HepG2 (cell line): ENCODE data around the gene KRTAP2-3.

Experiments
- ADNP ChIP-seq: sonication (generic); formaldehyde crosslinking; IDR thresholded peaks from 2 replicates; pipeline ENCODE4 v1.4.0; 2020; ENCODE audit warnings: missing genetic modification reagents
- CTCF ChIP-seq: sonication (generic); formaldehyde crosslinking; IDR thresholded peaks from 2 replicates; pipeline ENCODE4 v1.5.0; 2020; ENCODE audit warnings: mild to moderate bottlenecking, missing genetic modification reagents, moderate library complexity
- HNRNPUL1 ChIP-seq: fragments of 200-400 bp; formaldehyde crosslinking; IDR thresholded peaks from 2 replicates; pipeline ENCODE4 v1.6.1; 2017; ENCODE audit warnings: low read depth, mild to moderate bottlenecking, low read length, moderate library complexity
- MYC ChIP-seq: sonication (generic); formaldehyde crosslinking; IDR thresholded peaks from 2 replicates; pipeline ENCODE4 v1.9.0; 2021; ENCODE audit warnings: missing genetic modification reagents, borderline replicate concordance
- POLR2A ChIP-seq, 2 experiments: IDR thresholded peaks; 2 replicates each; pipeline ENCODE4 v1.6.1; 2011; ENCODE audit warnings: low read depth in 2 of 2, low read length in 2 of 2, mild to moderate bottlenecking in 1 of 2, moderate library complexity in 1 of 2; ENCODE audit not compliant: insufficient read depth in 1 of 2
- POLR2AphosphoS2 ChIP-seq: IDR thresholded peaks from 2 replicates; pipeline ENCODE4 v1.6.1; 2011; ENCODE audit warnings: low read depth, low read length, improper control_type of control experiment
- RAD21 ChIP-seq: fragments of 450-650 bp; formaldehyde crosslinking; IDR thresholded peaks from 2 replicates; pipeline ENCODE4 v1.5.0; 2020; ENCODE audit warnings: mild to moderate bottlenecking
- TBL1XR1 ChIP-seq: fragments of 150-350 bp; IDR thresholded peaks from 2 replicates; pipeline ENCODE4 v1.6.1; 2014; ENCODE audit warnings: borderline replicate concordance, low read length; ENCODE audit not compliant: partially characterized antibody
- YEATS4 ChIP-seq: sonication (generic); formaldehyde crosslinking; IDR thresholded peaks from 2 replicates; pipeline ENCODE4 v1.4.0; 2020; ENCODE audit warnings: missing genetic modification reagents, borderline replicate concordance
- ZNF589 ChIP-seq: sonication (generic); formaldehyde crosslinking; conservative IDR thresholded peaks from 2 replicates; pipeline ENCODE4 v1.8.0; 2022; ENCODE audit warnings: mild to moderate bottlenecking, moderate library complexity, missing genetic modification reagents
- ZZZ3 ChIP-seq: sonication (generic); formaldehyde crosslinking; IDR thresholded peaks from 2 replicates; pipeline ENCODE4 v1.4.0; 2020; ENCODE audit warnings: missing genetic modification reagents, mild to moderate bottlenecking, borderline replicate concordance
- TF ChIP-seq, protein P1 (sequence below): sonication (generic); formaldehyde crosslinking; IDR thresholded peaks from 2 replicates; pipeline ENCODE4 v1.4.0; 2020; ENCODE audit warnings: missing genetic modification reagents

- TF ChIP-seq ADNP (CRISPR knock-in tag): no peak
- no peak for TF ChIP-seq RAD21
- no peak for TF ChIP-seq HNRNPUL1
- TF ChIP-seq, protein P1, sequence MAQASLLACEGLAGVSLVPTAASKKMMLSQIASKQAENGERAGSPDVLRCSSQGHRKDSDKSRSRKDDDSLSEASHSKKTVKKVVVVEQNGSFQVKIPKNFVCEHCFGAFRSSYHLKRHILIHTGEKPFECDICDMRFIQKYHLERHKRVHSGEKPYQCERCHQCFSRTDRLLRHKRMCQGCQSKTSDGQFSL: no peak
- TF ChIP-seq ZZZ3 (CRISPR knock-in tag): no peak
- TF ChIP-seq POLR2AphosphoS2: no peak
- no peak for TF ChIP-seq MYC (CRISPR knock-in tag)
- no peak for TF ChIP-seq CTCF (CRISPR knock-in tag)
- TF ChIP-seq TBL1XR1: no peak
- no peak for TF ChIP-seq POLR2A (IDR thresholded peaks at IDR 0.05; ENCODE audit: insufficient read depth in 1 of 2, low read depth in 2 of 2, low read length in 2 of 2)
- TF ChIP-seq YEATS4: no peak
- TF ChIP-seq ZNF589 (CRISPR knock-in tag): no peak
Measured at GRCh38 chr17:41019415-41019814, 40.5 kb downstream of the KRTAP2-3 start.
